Measurements from ENCODE around the gene DGKH. TPM values are rescaled to one million over a fixed set of nuclear protein-coding genes. Genes with fewer than 3 reads are reported as not detected.
A peak's percentile ranks its signal among the peaks of the same experiment; 100 is the strongest.

The DGKH gene
- total and polyA plus RNA-seq, 2 of the 13 experiments (the other 11 are each of a cell fraction or from before 2014, with no cell fraction given) = 0.01 to 0.13 TPM

GRCh38 chr13:42271337-42272114 is 223.1 kb downstream of the DGKH start:
- H2AFZ ChIP-seq (ENCODE audit: low read length) = peak overlapping the region; percentile 99
- H3K79me2 ChIP-seq (ENCODE audit: insufficient read depth, low read length) = peaks cover 9% of the 10 kb centered on the region
- peak; percentile 87 for DNase-seq (ENCODE audit: low spot score)
- H3K36me3 ChIP-seq (replicated peaks in 1 of 2; ENCODE audit: control insufficient read depth in 1 of 2, insufficient read depth in 2 of 2, low read length in 2 of 2) = no peaks in the 10 kb centered on the region
- intact Hi-C loops (cut with micrococcal nuclease; ENCODE audit: unreplicated experiment) (no loop called here), in situ Hi-C loops (cut with HindIII; ENCODE audit: extremely low pct_ligation_motif_present, low pct_unique_long_range_greater_than_20kb) (no loop called here)
- peak overlapping the region; percentile 63 for H3K9ac ChIP-seq (ENCODE audit: insufficient read depth, low read depth, low read length)
- no peaks in the 10 kb centered on the region for H3K9me3 ChIP-seq (ENCODE audit: low read length)
- peak overlapping the region; percentile 59 for H3K27ac ChIP-seq (ENCODE audit: extremely low read length, insufficient read depth, low read length)
- WGBS (ENCODE audit: low lambda C conversion rate) = 27% methylated on average over 24 of the region's 57 CpGs
- no peaks in the 10 kb centered on the region for H4K20me1 ChIP-seq (ENCODE audit: insufficient read depth, low read length)
- peaks cover 27% of the 10 kb centered on the region for H3K4me1 ChIP-seq (ENCODE audit: insufficient read depth, low read length)
- peak; percentile 90 for ATAC-seq
- FAIRE-seq = peak; percentile 44
- no peaks in the 10 kb centered on the region for H3K27me3 ChIP-seq (ENCODE audit: control insufficient read depth in 1 of 2, insufficient read depth in 2 of 2, low read length in 2 of 2)
- BruUV-seq (replicated peaks) = no TSS peak
- ChIA-PET CTCF (ENCODE audit: low intra/inter-chr PET ratio, low total read pairs) (no interaction called here), POLR2A (interaction anchor here (1.4 kb wide), 1 partner anchor 12 kb away, joined by 4 read pairs; no protein-coding TSS in a partner anchor)
- peak overlapping the region; percentile 60 for H3K4me2 ChIP-seq (ENCODE audit: low read depth, low read length)
- peak overlapping the region; percentile 44 to 91 (median 82); a peak in 5 of 6 replicates for H3K4me3 ChIP-seq (replicated peaks in 1 of 3; ENCODE audit: insufficient read depth in 1 of 3, low read depth in 2 of 3, low read length in 3 of 3)
- TF ChIP-seq, protein P1, sequence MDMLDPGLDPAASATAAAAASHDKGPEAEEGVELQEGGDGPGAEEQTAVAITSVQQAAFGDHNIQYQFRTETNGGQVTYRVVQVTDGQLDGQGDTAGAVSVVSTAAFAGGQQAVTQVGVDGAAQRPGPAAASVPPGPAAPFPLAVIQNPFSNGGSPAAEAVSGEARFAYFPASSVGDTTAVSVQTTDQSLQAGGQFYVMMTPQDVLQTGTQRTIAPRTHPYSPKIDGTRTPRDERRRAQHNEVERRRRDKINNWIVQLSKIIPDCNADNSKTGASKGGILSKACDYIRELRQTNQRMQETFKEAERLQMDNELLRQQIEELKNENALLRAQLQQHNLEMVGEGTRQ (IDR thresholded peaks at IDR 0.05; ENCODE audit: low read depth, low read length) = peak; percentile 87
- TF ChIP-seq, protein P1 (CRISPR knock-in tag; IDR thresholded peaks at IDR 0.05; ENCODE audit: borderline replicate concordance) = peak; percentile 91; the same call in 1 of the 2 replicates
- TF ChIP-seq RFX1 (IDR thresholded peaks at IDR 0.05) = peak; percentile 57; the same call in 1 of the 2 replicates
- TF ChIP-seq MEIS1 (CRISPR knock-in tag; IDR thresholded peaks at IDR 0.05; ENCODE audit: borderline replicate concordance) = no peak
- no peak for TF ChIP-seq RFX5 (IDR thresholded peaks at IDR 0.05; ENCODE audit: low read depth, low read length)
- no peak; the same call in 1 of the 2 replicates for TF ChIP-seq ZNF780A (CRISPR knock-in tag; IDR thresholded peaks at IDR 0.05)
- TF ChIP-seq ZNF232 (CRISPR knock-in tag; IDR thresholded peaks at IDR 0.05; ENCODE audit: borderline replicate concordance) = peak; percentile 94
- peak; percentile 45; the same call in 1 of the 2 replicates for TF ChIP-seq ZNF510 (CRISPR knock-in tag; IDR thresholded peaks at IDR 0.05; ENCODE audit: low read depth)
- TF ChIP-seq ZNF331 (CRISPR knock-in tag; IDR thresholded peaks at IDR 0.05) = peak; percentile 75
- TF ChIP-seq FOXA1 (IDR thresholded peaks at IDR 0.05) = no peak
- no peak for TF ChIP-seq FOXA1 (CRISPR knock-in tag; IDR thresholded peaks at IDR 0.05)
- no peak for TF ChIP-seq FUBP1 (CRISPR knock-in tag; IDR thresholded peaks at IDR 0.05; ENCODE audit: borderline replicate concordance)
- no peak for TF ChIP-seq ZNF326 (CRISPR knock-in tag; IDR thresholded peaks at IDR 0.05; ENCODE audit: borderline replicate concordance)
- TF ChIP-seq FOXK1 (CRISPR knock-in tag; IDR thresholded peaks at IDR 0.05; ENCODE audit: borderline replicate concordance, low read depth) = peak; percentile 48; the same call in 1 of the 2 replicates
- no peak for TF ChIP-seq ZUFSP (CRISPR knock-in tag; IDR thresholded peaks at IDR 0.05; ENCODE audit: borderline replicate concordance)
- peak; percentile 84 for TF ChIP-seq PBX3 (CRISPR knock-in tag; IDR thresholded peaks at IDR 0.05; ENCODE audit: borderline replicate concordance)
- peak; percentile 74; the same call in 1 of the 2 replicates for TF ChIP-seq SRY (CRISPR knock-in tag; IDR thresholded peaks at IDR 0.05)
